LNCAP (cell line): Measurements from ENCODE around the gene NADSYN1.

Experiments
- TF ChIP-seq, protein P1 (sequence below): fragments of 450-650 bp; IDR thresholded peaks from 2 replicates; pipeline ENCODE4 v1.5.1; 2017; ENCODE audit warnings: mild to moderate bottlenecking

NADSYN1 gene

DNA sequence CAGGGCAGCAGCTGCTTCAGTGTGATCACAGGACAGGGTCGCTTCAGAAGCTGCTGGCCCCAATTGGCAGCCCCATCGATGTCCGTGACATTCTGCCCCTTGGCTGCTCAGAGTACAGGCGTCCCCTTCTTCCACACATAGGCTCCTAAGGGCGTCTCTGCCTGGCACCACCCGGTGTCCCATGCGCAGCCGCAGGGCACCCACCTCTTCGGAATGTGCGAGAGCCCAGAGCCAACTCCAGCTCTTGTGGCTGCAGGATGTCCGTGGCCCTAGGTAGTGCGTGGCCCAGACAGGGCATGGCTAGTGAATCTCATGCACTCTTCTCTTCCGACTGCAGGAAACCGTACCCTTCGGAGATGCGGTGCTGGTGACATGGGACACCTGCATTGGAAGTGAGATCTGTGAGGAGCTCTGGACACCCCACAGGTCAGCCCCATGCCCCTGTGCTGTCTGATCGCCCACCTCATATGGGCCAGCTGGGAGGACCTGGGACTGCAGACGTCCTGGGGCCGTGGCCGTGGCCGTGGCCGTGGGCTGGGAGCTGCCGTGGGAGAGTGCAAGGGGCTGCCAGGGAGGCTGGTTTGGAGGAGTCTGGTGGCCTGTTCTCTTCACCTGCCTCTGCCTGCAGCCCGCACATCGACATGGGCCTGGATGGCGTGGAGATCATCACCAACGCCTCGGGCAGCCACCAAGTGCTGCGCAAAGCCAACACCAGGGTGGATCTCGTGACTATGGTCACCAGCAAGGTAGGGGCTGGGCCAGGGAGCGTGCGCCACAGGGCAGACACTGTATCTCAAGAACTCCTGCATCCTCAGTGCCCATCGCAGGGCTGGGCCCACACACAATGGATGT is 20.2 kb downstream of the NADSYN1 start:
- TF ChIP-seq, protein P1, sequence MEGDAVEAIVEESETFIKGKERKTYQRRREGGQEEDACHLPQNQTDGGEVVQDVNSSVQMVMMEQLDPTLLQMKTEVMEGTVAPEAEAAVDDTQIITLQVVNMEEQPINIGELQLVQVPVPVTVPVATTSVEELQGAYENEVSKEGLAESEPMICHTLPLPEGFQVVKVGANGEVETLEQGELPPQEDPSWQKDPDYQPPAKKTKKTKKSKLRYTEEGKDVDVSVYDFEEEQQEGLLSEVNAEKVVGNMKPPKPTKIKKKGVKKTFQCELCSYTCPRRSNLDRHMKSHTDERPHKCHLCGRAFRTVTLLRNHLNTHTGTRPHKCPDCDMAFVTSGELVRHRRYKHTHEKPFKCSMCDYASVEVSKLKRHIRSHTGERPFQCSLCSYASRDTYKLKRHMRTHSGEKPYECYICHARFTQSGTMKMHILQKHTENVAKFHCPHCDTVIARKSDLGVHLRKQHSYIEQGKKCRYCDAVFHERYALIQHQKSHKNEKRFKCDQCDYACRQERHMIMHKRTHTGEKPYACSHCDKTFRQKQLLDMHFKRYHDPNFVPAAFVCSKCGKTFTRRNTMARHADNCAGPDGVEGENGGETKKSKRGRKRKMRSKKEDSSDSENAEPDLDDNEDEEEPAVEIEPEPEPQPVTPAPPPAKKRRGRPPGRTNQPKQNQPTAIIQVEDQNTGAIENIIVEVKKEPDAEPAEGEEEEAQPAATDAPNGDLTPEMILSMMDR, result no peak

DNA sequence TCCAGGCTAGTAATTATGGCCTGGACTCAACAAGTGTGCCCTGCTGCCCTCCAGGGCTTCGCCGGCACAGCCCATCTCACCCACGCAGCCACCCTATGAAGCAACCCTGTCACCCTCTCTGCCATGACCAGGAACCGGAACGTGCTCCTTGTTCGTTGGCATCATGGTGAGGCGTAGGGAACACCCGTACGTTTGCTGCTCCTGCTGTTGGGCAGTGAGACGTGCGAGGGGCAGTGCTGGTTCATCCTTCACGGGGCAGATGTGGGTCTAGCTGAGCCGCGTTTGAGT is 20.7 kb downstream of the NADSYN1 start:
- TF ChIP-seq, protein P1, result no peak

DNA sequence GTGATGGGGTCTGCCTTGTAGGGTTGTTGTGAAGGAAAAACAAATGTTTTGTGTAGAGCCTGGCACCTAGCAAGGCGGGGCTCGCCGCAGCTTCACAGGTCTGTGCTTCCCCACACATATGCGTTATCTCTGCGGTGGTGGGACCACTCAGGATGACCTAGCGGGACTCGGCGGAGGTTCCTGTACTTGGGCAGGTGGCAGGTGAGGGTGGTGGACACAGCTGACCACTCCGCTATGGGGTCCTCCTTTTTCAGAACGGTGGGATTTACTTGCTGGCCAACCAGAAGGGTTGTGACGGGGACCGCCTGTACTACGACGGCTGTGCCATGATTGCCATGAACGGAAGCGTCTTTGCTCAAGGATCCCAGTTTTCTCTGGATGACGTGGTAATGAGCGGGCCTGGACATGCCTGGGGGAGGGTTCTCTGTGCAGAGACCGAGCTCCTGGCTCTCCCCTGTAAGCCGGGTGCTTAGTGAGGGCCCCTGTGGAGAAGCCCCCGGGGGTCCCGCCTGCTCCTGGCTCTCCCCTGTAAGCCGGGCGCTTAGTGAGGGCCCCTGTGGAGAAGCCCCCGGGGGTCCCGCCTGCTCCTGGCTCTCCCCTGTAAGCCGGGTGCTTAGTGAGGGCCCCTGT is 21.3 kb downstream of the NADSYN1 start:
- TF ChIP-seq, protein P1, result no peak

DNA sequence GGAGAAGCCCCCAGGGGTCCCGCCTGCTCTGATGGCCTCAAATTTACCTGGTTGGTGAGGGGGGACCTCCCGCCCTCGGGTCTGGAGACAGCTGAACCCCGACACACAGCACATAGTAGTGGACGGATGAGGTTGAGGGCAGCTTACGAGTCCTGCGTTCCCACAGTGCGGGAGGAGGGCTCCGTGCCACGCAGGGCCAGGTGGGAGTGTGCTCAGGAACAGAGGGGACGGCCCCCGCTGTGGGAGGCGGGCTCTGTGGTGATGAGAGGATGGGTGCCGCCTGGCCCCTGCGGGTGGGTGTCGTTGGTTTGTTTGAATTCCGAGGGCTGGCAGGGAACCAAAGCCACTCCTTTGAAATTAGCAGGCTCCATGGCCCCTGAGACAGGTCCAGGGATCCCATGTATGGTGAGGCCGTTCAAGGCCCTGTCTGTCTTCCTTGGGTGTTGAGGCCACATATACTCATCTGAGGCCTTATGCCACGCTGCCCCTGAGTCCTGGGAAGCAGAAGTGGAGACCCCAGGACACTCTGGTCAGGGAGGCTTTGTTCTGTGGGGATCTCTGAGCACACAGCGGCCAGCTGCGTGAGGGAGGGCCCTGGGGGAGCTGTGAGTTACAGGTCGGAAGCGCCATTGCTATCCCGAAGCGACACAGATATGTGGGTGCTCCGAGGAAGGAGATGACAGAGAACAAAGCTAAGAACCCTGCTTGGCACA is 21.9 kb downstream of the NADSYN1 start:
- TF ChIP-seq, protein P1, result no peak

DNA sequence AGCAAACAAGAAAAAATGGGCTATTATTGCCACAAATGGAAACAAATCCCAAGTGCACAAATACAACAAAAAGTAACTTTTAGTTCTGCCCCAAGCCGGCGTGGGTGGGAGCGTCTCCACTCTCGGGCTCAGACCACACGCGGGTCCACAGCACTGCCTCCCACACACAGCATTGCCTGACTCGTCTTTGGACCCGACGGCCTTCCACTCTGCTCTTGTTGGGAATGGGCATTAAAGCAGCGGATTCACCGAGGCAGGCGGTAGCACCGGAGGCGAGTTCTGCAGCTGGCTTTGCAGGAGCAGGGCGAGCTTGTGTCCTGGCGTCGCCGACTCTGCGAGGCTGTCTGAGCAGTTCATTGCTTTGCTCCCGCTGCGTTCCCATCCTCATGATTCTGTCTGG is 23.0 kb downstream of the NADSYN1 start:
- TF ChIP-seq, protein P1, result no peak

DNA sequence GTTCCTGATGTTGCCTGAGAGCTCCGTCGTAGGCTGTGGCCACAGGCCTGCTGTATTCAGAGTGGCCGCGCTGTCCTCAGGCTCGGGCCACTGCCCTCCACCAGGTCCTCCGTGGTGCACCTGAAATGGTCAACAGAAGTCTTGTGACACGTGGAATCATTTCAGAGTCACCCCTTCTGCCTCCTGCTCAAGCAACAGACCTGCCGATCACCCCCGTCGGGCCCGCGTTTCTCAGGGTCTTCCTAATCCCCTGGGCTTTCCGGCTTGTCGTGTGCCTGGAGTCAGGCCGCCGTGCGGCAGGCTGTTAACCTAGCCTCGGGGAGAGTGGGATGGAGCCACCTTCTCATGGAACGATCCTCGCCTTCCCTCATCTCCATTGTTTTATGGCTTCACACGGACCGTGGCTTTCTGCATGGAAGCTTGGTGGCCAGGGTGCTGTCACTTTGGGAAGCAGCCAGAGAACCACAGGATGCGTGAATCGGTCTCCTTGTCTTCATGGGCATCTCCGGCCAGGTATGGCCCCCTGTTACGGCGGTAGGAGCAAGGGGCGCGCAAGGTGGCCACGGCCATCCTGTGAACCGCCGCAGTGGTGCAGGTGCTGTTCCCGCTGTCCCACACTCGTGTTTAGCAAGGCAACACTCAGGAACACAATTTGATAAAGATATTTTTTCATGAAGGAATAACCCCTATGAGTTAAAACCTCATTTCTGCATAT is 24.1 kb downstream of the NADSYN1 start:
- TF ChIP-seq, protein P1, result no peak
